Keratinocyte (primary cell): ENCODE data around the gene DHX15.

Experiments used
- CTCF ChIP-seq, 3 experiments: IDR thresholded peaks in 1 of 3; conservative IDR thresholded peaks in 1 of 3; optimal IDR thresholded peaks in 1 of 3; 2 replicates in 2 of 3; 3 replicates in 1 of 3; pipeline versions ENCODE3 to v1.5.1; 2011; ENCODE audit warnings: low read length in 3 of 3, mild to moderate bottlenecking in 3 of 3, moderate library complexity in 2 of 3, control low read depth in 1 of 3, inconsistent platforms in 1 of 3; ENCODE audit not compliant: insufficient read depth in 2 of 3; ENCODE audit errors: extremely low read depth in 1 of 3
- EZH2 ChIP-seq: IDR thresholded peaks from one replicate; pipeline ENCODE4 v1.6.1; 2012; ENCODE audit warnings: inconsistent platforms, mild to moderate bottlenecking, low read length, moderate library complexity

DNA sequence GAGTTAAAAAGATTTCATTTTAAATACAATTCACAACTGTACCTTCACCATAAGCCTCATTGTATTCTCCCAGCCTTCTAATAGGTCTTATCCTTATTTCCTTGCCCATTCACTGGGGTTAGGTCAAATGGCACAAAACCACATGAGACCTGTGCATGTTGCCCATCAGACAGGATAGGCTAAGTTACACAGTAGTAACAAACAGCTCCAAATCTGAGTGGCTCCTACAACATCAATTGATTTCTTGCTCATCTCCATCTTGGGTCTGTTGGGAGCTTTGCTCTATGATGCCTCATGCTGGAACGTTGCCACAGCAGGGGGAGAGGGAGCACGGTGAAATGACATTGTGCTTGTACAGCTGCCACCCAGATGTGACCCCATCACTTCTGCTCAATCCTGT lies 70.6 kb downstream of the DHX15 start:
- no peak for TF ChIP-seq CTCF (optimal IDR thresholded peaks at IDR 0.05 in 1 of 3, IDR thresholded peaks at IDR 0.05 in 1 of 3, conservative IDR thresholded peaks at IDR 0.05 in 1 of 3; ENCODE audit: extremely low read depth in 1 of 3, insufficient read depth in 2 of 3, low read length in 3 of 3)
- no peak for TF ChIP-seq EZH2
